Endothelial cell of umbilical vein (primary cell): ENCODE measurements around the gene PLXNA3.

Source experiments
- JUN ChIP-seq: IDR thresholded peaks from 2 replicates; pipeline ENCODE4 v1.6.1; 2011; ENCODE audit warnings: borderline replicate concordance, low read depth; ENCODE audit not compliant: insufficient read length, insufficient read depth
- POLR2A ChIP-seq: IDR thresholded peaks from 2 replicates; pipeline ENCODE4 v1.6.1; 2012; ENCODE audit warnings: low read depth, mild to moderate bottlenecking, control low read depth, low read length
- TF ChIP-seq, protein P1 (sequence below): IDR thresholded peaks from 2 replicates; pipeline ENCODE4 v1.6.1; 2011; ENCODE audit not compliant: insufficient read depth, insufficient read length
- TF ChIP-seq, protein P2 (sequence below), 2 donors: IDR thresholded peaks; 1 replicate in 1 of 2; 2 replicates in 1 of 2; pipeline ENCODE4 v1.5.1; 2011; ENCODE audit warnings: low read length in 2 of 2, mild to moderate bottlenecking in 2 of 2, moderate library complexity in 2 of 2, control low read depth in 1 of 2, inconsistent platforms in 1 of 2, low read depth in 1 of 2; ENCODE audit not compliant: insufficient read depth in 1 of 2; ENCODE audit errors: extremely low read depth in 1 of 2

DNA sequence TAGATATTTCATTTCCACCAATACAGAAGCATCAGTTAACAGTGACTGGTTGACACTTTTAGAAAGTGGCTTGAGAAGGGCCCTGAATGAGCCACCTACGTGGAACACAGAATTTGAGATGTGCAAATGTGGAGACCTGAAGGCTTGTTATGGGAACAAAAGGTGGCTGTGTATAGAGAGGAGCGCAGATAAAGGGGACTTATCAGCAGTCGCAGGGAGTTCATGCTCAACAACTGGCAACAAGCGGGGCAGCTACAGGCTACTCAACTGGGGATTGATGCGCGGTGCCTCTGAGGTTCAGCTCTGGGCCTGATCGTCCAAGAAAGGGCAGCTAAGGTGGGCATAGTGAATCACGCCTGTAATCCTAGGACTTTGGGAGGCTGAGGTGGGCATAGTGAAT lies 61.3 kb downstream of the PLXNA3 start:
- TF ChIP-seq, protein P1, sequence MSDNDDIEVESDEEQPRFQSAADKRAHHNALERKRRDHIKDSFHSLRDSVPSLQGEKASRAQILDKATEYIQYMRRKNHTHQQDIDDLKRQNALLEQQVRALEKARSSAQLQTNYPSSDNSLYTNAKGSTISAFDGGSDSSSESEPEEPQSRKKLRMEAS = no peak
- TF ChIP-seq, protein P2, sequence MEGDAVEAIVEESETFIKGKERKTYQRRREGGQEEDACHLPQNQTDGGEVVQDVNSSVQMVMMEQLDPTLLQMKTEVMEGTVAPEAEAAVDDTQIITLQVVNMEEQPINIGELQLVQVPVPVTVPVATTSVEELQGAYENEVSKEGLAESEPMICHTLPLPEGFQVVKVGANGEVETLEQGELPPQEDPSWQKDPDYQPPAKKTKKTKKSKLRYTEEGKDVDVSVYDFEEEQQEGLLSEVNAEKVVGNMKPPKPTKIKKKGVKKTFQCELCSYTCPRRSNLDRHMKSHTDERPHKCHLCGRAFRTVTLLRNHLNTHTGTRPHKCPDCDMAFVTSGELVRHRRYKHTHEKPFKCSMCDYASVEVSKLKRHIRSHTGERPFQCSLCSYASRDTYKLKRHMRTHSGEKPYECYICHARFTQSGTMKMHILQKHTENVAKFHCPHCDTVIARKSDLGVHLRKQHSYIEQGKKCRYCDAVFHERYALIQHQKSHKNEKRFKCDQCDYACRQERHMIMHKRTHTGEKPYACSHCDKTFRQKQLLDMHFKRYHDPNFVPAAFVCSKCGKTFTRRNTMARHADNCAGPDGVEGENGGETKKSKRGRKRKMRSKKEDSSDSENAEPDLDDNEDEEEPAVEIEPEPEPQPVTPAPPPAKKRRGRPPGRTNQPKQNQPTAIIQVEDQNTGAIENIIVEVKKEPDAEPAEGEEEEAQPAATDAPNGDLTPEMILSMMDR (IDR thresholded peaks at IDR 0.05; ENCODE audit: extremely low read depth in 1 of 2, insufficient read depth in 1 of 2, low read depth in 1 of 2, low read length in 2 of 2) = no peak
- TF ChIP-seq JUN (no peak), POLR2A (no peak)
